Spleen (tissue), 7 donors: ENCODE results near the gene CISTR.

ENCODE experiments used
- POLR2A ChIP-seq, 3 donors: fragments of 450-650 bp; IDR thresholded peaks; one replicate each; pipeline ENCODE4 v1.5.1; 2017; ENCODE audit warnings: antibody characterized with exemption in 3 of 3, mild to moderate bottlenecking in 1 of 3
- POLR2AphosphoS5 ChIP-seq, 3 donors: sonication (generic); formaldehyde crosslinking; IDR thresholded peaks; one replicate each; pipeline ENCODE4 v1.5.1; 2017; ENCODE audit warnings: antibody characterized with exemption in 3 of 3
- TF ChIP-seq, protein P1 (sequence below), 11 experiments: fragments of 200-600 bp in 7 of 11; fragments of 450-650 bp in 4 of 11; sonication (generic) in 4 of 11; IDR thresholded peaks in 8 of 11; conservative IDR thresholded peaks in 3 of 11; 1 replicate in 7 of 11; 2 replicates in 4 of 11; pipeline versions ENCODE4 v1.4.0 to v1.8.0; 2016 to 2021; ENCODE audit warnings: antibody characterized with exemption in 11 of 11, inconsistent platforms in 4 of 11, mild to moderate bottlenecking in 1 of 11
- donor health status: DM: no; HTN: no; CAD: no; lungs with moderate emphysema.
- donor health status: DM: no; HTN: no; CAD: no.
- donor health status: DM: no; HTN: no; CAD: no.

- no peak for TF ChIP-seq POLR2AphosphoS5 (IDR thresholded peaks at IDR 0.05)
- TF ChIP-seq, protein P1, sequence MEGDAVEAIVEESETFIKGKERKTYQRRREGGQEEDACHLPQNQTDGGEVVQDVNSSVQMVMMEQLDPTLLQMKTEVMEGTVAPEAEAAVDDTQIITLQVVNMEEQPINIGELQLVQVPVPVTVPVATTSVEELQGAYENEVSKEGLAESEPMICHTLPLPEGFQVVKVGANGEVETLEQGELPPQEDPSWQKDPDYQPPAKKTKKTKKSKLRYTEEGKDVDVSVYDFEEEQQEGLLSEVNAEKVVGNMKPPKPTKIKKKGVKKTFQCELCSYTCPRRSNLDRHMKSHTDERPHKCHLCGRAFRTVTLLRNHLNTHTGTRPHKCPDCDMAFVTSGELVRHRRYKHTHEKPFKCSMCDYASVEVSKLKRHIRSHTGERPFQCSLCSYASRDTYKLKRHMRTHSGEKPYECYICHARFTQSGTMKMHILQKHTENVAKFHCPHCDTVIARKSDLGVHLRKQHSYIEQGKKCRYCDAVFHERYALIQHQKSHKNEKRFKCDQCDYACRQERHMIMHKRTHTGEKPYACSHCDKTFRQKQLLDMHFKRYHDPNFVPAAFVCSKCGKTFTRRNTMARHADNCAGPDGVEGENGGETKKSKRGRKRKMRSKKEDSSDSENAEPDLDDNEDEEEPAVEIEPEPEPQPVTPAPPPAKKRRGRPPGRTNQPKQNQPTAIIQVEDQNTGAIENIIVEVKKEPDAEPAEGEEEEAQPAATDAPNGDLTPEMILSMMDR (IDR thresholded peaks at IDR 0.05 in 8 of 11, conservative IDR thresholded peaks at IDR 0.05 in 3 of 11) = no peak
- no peak for TF ChIP-seq POLR2A (IDR thresholded peaks at IDR 0.05)
Observed at GRCh38 chr12:53758730-53759103, 6.9 kb upstream of the CISTR start.
